NCI-H748 treated with DMSO at 0.1 percent for 48 hours (cell line): ENCODE data around the gene CNTN4.

ENCODE experiments used
- DNase-seq: peaks from one replicate; lab custom pipeline; 2025; lab: John Stamatoyannopoulos, UW

The CNTN4 gene

GRCh38 chr3:2597615-2598014 lies 498.9 kb downstream of the CNTN4 start:
- no peak for DNase-seq

GRCh38 chr3:2599471-2599870 lies 500.8 kb downstream of the CNTN4 start:
- no peak for DNase-seq

- DNase-seq, result no peak
Measured at GRCh38 chr3:2603692-2604289, 505.1 kb downstream of the CNTN4 start.

GRCh38 chr3:2614578-2614977 lies 515.9 kb downstream of the CNTN4 start:
- DNase-seq, result no peak

GRCh38 chr3:2615080-2615479 lies 516.4 kb downstream of the CNTN4 start:
- DNase-seq, result no peak

GRCh38 chr3:2623436-2623835 lies 524.8 kb downstream of the CNTN4 start:
- no peak for DNase-seq

DNA sequence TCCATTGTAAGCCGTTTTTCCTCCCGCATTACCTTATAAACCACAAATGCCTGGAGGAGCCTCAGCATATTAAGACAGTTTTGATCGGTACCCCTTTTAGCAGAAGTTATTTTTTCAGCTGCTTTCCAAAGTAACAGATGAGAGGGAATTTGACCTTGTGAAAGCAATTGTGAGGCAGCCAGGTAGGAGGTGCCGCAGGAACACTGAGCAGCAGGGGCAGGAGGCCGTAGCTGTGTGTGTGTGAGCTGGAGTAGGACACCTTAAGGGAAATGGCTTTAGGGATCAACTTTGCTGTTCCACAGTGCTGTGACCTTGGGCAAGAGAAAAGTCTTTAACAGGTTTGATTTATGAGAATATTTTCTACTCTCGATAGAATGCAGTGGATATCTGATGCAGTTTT lies 529.5 kb downstream of the CNTN4 start:
- no peak for DNase-seq

- no peak for DNase-seq
Measured at GRCh38 chr3:2635511-2635910, 536.8 kb downstream of the CNTN4 start.

GRCh38 chr3:2643606-2644005 lies 544.9 kb downstream of the CNTN4 start:
- no peak for DNase-seq

DNA sequence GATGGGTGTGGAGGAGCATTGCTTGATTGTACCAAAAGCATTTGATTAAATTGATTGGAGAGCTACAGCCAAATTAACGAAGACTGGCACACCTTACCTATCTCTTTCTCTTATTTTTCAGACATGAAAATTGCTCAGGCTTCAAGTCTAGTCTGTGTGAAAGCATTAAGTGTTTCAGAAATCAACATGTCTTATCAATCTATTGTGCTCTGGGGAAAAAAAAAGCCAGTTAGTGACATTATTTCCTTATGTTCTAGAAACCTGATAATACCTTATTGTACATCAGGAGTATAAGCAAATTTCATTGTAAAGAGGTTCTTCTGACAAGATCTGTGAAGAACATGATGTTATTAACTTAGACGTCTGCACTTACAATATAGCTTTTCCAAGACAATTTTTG lies 546.3 kb downstream of the CNTN4 start:
- no peak for DNase-seq

GRCh38 chr3:2650746-2651145 lies 552.1 kb downstream of the CNTN4 start:
- no peak for DNase-seq

DNA sequence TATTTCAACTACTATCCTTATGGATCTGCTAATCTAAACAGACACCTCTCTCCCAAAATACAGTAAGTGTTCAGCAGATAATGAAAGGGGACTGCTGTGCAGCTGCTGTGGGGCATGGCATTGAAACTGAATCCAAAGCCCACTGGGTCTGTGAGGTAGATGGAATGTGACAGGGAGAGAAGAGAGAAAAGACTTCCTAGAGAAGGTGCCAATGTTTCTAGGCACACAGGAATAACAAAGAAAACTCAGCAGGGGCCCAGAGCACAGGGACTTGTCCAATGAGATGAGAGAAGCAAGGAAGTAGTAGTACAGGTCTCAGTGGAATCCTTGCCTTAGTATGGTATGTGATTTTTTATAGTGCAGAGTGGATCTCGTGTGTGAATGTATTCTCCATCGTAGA lies 553.7 kb downstream of the CNTN4 start:
- DNase-seq, result no peak

- DNase-seq, result no peak
Measured at GRCh38 chr3:2653706-2654105, 555.0 kb downstream of the CNTN4 start.

GRCh38 chr3:2655229-2655701 lies 556.6 kb downstream of the CNTN4 start:
- DNase-seq, result no peak

- DNase-seq, result no peak
Measured at GRCh38 chr3:2656806-2657777, 558.4 kb downstream of the CNTN4 start.

GRCh38 chr3:2657971-2658370 lies 559.3 kb downstream of the CNTN4 start:
- no peak for DNase-seq

GRCh38 chr3:2659896-2660295 lies 561.2 kb downstream of the CNTN4 start:
- DNase-seq, result no peak

DNA sequence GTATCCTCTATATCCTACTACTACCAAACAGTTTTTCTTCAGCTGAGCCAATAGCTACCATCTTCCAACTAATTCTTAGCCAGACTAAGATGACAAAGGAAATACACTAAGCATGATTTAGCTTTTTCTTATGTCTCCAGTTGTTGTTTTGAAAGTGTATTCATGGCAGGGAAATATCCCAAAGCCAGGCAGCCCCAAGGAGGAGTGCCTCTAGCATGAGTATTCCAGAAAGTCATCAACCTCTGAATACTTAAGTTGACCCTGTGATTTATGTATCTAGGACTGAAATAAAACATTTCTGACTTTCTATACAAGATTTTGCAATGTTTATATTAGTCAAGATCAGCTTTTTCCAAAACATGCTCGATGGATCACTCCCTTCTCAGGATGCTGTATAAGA lies 562.4 kb downstream of the CNTN4 start:
- no peak for DNase-seq

- no peak for DNase-seq
Measured at GRCh38 chr3:2677501-2677900, 578.8 kb downstream of the CNTN4 start.

DNA sequence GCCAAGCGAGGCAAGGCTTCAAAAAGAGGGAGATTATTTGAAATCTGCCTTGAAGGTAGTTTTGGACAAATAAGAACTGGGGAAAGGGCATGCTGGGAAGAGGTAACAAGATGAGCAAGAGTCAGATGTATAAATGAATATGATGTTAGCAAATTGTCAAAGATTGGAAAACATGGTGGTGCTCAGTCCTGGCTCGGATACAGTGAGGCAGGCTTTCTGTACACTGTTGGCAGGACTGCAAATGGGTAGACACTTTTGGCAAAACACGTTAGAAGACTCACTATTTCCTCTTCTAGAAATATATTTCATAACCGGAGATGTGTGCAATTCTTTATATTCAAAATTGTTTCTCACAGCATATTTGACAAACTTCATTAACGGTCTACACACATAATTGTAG lies 581.6 kb downstream of the CNTN4 start:
- no peak for DNase-seq

GRCh38 chr3:2684046-2684445 lies 585.4 kb downstream of the CNTN4 start:
- no peak for DNase-seq

DNA sequence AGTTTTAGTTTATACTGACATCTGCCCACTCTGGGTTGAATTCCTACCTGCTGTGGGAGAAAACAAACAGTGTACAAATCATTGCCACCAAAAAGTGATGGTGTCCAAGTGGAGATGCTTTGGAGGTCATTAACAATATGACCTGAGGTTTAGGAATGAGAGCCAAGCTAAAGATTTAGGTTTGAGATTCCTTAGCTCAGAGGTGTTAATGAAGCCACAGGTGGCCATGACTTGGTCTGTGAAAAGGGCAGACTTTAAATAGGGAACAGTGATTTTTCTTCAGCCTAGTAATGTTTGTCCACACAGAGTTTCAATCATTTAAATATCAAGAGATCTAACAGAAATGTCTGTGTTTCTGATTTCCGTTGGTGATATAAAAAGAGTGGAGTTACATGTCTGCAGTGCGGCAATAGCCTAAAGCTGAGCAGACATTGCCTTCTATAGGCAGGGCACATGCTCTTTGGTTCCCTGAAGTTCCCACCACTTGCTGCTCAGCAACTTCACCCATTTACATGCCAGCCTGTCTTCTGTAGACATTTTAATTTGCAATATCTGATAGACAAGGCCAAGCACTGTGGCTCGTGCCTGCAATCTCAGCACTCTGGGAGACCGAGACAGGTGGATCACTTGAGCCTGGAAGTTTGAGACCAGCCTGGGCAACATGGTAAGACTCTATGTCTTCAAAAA lies 588.3 kb downstream of the CNTN4 start:
- DNase-seq, result no peak

DNA sequence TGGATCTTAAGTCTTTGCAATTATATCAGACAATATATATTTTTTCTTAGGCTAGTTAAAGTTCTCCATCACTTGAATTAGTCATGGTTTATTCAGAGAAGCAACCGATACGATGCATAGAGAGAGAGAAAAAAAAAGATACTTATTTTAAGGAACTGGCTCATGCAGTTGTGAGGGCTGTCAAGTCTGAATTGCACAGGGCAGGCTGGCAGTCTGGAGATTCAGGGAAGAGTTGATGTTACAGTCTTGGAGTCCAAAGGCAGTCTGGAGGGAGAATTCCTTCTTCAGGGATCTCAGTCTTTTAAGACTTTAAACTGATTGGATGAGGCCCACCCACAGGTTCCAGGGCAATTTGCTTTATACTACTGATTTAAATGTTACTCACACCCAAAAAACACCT lies 598.9 kb downstream of the CNTN4 start:
- no peak for DNase-seq
